CD4-positive, alpha-beta T cell treated with Interleukin-4 for 4 hours (primary cell): ENCODE measurements around the gene VGF.
"Not testable (repeated sequence)": the region's sequence is repeated elsewhere in the genome, so short reads cannot be mapped to it uniquely, and the experiment has no call there.

Experiments used
- DNase-seq: peaks from one replicate; pipeline ENCODE4 v3.0.0-alpha.2; 2020

The VGF gene

DNA sequence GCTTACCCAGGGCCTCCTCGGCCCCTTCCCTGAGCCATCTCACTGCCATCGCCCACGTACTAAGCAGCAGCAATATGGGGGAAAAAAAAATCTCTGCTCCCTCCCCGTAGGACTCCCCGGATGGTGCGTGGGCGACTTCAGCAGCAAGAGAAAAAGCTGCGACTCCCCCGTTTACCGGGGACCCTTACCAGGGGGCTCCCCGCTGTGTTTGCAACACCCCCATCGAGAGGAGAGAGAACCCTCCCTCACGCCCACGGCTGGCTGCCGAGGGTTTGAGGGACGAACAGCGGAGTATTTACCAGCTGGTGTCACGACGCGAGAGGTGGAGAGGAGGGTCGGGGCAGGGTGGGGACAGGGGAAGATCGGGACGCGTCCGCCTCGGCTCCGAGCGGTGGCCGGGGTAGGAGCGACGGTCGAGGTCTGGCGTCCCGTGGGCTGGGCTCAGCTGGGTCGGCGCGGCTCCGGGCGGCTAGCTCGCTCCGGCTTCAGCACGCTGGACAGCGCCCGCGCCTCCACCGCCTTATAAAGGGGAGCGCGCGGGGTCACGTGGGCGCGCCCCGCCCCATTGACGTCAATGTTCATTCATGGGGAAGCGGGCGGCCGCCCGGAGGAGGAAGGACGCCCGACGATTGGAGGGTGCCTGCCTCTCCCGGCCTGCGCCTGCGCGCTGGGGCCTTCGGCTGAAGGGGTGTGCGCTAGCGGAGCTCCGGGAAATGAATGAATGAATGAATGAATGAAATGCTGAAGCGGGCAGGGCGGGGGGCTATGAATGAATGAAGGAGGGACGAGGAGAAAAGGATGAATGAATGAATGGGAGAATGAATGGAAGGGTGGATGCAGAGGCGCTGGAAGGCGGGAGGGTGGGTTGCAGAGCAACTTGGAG, at the start of gene VGF:
TSS of gene VGF (minus strand) at position 495 of the 883 bp plus-strand sequence. CDS start 726 bp downstream, outside the sequence.
- peak; percentile 90 for DNase-seq

DNA sequence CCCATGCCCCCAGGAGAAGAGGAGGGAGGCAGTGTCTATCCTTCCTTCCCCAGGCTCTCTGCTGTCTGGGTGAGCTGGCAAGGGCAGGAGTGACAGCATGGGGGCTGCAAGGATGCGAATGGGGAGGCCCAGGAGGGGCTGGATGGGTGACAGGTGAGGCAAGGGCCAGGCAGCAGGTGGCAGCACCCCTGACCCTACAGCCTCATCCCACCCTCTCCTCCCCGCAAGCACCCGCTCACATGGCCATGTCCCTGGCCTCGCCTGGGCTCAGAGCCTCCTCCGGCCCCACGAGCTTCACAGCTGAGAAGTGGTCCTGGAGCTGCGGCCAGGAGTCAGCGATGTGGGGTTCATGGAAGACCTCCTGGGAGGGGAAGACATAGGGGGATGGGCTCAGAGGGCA, 46.6 kb upstream of the VGF start:
- DNase-seq: no peak

DNA sequence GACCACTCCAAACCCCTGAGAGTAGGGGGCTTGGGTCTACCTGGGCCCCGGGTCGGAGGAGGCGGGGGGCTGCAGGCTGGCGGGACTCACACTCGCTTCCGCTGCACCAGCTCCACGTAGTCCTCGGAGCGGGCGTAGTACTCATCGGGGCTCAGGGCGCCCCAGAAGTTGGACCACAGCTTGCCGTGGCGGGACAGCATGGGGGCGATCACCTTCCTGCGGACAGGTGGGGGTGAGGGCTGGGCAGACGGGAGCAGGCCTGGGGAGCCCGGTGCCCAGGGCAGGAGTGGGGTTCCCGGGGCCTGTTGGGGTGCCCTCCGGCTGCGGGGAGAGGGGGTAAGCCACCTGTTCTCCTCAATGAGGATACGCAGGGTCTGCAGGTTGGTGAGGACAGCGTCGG, 46.1 kb upstream of the VGF start:
- DNase-seq: no peak

- DNase-seq: no peak
Measured at GRCh38 chr7:101210143-101210542, 44.8 kb upstream of the VGF start.

DNA sequence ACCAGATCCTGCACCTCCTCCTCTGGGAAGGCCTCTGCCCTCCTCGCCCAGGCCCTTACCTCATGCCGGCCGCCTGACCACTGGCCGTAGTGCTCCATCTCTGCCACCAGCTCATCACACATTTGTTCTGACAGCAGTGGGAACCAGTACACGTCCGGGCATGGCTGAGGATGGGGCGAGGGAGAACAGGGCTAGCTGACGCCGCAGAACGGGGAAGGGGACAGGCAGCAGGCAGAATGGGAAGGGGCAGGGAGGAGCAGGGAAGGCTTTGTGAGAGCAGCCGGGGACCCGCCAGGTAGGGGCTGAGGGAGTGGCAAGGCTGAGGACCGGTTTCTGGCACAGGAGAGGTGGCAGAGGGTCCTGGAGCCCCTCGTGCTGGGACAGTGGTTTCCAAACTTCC, 43.4 kb upstream of the VGF start:
- DNase-seq: no peak

DNA sequence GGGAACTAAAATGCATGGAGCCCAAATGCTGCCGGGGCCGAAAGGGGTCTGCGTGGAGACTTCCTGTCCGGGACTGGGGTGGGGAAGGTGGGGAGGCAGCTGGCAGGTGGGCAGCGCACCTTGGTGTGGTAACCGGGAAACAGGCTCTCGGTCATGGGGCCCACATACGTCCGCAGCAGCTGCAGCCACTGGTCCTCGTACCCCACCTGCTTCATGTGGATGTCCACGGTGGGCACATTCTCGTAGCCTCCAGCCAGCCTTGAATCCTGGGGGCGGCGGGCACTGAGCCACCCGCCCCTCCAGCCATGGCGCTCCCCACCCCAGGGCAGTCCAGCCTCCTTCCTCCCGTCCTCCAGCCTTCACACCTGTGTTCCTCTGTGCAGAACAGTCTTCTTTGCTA, 42.1 kb upstream of the VGF start:
- DNase-seq: no peak

DNA sequence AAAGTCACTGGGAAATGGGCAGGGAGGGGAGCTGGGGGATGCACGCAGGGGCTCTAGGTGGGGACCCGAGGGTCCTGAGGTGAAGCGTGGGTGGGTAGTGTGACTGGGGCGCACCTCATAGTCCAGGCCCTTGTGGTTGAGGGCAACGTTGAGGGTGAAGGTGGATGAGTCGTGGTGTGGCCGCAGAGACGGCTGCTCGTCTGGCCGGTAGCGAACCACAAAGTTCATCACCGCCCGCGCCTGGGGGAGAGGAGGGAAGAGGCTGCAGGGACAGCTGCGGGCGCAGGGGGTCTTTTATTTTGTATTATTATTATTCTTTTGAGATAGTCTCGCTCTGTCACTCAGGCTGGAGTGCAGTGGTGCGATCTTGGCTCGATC, 41.3 kb upstream of the VGF start:
- DNase-seq: no peak

GRCh38 chr7:101205901-101206664, 40.7 kb upstream of the VGF start:
- DNase-seq: no peak

DNA sequence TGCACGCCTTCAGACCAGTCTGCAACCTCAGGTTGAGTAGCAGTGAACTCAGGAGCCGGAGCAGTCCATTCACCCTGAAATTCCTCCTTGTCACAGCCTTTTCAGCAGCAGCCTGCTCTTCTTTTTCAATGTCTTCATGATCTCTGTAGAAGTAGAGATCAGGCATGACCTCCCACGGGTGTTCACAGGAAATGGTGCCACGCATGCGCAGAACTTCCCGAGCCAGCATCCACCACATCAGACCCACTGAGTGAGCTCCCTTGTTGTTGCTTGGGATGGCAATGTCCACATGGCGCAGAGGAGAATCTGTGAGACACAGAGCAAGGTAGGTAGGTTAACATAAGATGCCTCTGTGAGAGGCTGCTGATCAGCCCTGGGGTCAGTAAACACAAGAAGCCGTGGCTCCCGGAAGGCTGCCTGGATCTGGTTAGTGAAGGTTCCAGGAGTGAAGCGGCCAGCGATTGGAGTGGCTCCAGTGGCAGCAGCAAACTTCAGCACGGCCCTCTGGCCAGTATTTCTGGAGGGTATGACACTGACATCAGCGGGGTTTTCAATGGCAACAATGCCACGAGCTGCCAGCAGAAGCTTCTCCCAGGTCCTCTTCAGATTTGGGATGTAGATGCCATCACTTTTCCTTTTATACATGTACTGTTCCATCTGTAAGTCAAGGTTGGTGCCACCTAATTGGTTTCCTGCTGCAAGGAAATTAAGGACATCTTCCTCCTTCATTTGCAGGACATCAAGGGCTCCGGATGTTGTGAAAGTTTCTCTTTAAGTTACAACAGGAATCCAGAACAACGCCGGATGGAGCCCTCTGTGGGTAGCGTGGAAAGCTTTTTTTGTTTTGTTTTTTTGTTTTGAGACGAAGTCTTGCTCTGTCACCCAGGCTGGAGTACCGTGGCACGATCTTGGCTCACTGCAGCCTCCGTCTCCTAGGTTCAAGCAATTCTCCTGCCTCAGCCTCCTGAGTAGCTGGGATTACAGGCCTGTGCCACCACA, 38.7 kb upstream of the VGF start:
- peak; percentile 43 for DNase-seq

GRCh38 chr7:101202603-101202918, 37.2 kb upstream of the VGF start:
- no peak for DNase-seq

- no peak for DNase-seq
Measured at GRCh38 chr7:101201695-101202602, 36.6 kb upstream of the VGF start.

DNA sequence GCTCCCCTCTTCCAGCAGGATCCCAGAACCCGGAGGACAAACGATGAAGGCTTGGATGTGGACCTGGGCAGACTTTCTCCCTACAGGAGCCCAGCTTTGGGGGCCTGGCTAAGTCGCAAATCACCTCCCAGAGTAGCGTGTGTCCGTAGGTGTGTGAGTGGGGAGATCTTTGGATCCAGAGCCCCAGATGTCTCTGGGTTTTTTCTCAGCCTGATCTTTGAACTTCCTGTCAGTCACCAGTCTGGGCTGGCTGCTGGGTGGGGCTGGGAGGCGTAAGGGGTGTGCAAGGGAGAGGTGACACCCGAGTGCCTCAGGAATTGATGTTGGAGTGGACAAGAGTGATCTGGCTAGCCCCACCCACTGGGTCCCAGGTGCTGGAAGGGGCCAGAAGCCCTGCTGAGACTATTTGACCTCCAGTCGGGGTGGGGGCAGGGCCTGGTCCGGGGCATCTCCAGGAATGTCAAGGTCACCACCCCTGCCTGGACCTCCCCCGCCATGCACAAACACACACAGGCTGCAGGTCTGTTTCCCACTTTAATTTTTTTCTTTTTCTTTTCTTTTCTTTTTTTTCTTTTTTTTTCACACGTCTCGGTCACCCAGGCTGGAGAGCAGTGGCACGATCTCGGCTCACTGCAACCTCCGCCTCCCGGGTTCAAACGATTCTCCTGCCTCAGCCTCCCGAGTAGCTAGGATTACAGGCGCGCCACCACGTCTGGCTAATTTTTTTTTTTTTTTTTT, 35.7 kb upstream of the VGF start, which contains the start of gene MOGAT3:
TSS of gene MOGAT3 (minus strand) at position 175 of the 738 bp plus-strand sequence. CDS start 182 bp downstream, outside the sequence.
- no peak for DNase-seq

GRCh38 chr7:101200504-101200861, 35.1 kb upstream of the VGF start:
- no peak for DNase-seq

GRCh38 chr7:101199522-101199921, 34.2 kb upstream of the VGF start:
- not testable (repeated sequence) for DNase-seq

DNA sequence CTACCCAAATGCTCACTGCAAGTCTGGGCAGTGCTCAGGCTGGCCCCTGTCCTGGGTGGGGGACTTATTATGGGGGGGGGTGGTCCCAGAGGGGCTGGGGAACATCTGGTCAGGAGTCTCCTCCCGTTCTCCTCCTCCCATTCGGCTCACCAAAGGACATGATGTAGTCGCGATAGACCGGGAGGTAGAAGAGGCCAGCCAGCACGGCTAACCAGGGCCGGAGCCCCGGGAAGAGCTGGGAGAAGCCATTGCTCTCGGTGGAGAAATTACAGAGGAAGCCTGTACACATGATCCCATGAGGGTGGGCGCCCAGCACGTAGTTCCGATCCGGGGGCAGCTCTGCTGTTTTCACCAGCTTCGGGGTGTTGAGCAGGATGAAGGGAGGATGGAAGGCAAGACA, 33.1 kb upstream of the VGF start:
- no peak for DNase-seq

- no peak for DNase-seq
Measured at GRCh38 chr7:101197991-101198390, 32.6 kb upstream of the VGF start.

DNA sequence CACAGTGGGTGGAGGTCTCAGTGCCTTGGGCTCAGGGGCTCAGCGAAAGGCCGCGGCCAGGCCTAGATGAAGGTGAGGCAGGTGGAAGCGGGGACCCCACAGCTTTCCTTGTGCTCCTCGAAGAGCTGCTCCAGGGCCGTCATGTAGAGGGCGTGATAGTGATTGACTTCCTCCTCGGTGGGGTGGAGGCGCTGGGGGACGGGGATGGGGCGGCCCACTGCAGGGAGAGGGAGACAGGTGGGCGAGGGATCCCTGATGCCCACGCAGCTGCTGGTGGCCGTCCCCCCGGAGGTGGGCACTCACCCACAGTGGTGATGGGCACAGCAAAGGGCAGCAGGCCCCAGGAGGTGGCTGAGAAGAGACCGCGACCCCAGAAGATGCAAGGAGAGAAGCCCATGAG, 30.5 kb upstream of the VGF start:
- no peak for DNase-seq

DNA sequence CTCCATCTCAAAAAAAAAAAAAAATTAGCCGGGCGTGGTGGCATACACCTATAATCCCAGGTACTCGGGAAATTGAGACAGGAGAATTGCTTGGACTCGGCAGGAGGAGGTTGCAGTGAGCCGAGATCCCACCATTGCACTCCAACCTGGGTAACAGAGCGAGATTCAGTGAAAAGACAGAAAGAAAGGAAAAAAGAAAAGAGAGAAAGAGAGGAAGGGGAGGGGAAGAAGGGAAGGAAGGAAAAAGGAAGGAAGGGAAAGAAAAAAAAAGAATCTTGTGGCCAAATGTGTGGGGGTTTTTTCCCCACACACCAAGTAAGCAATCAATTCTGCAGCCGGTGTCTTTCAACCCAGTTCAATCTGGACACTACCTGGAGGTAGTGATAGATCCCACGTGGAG, 23.7 kb upstream of the VGF start:
- no peak for DNase-seq

DNA sequence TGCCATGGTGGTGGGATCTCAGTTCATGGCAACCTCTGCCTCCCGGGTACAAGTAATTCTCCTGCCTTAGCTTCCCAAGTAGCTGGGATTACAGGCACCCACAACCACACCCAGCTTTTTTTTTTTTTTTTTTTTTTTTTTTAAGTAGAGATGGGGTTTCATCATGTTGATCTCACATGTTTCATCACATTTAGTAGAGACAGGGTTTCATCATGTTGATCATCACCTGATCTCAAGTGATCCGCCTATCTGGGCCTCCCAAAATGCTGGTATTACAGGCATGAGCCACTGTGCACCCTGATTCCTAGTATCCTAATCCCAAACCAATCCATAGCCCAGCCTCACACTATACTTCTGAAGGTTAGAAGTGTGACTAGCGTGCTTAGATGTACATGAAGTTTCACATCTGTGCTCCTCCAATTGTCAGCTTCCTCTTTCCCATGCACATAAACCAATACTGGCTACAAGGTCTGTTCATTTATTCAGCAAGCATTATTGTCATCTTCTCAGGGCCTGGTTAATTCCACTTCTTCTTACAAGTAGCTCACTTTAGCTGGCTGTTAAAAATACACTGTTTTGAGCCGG, 21.6 kb upstream of the VGF start:
- DNase-seq: no peak

DNA sequence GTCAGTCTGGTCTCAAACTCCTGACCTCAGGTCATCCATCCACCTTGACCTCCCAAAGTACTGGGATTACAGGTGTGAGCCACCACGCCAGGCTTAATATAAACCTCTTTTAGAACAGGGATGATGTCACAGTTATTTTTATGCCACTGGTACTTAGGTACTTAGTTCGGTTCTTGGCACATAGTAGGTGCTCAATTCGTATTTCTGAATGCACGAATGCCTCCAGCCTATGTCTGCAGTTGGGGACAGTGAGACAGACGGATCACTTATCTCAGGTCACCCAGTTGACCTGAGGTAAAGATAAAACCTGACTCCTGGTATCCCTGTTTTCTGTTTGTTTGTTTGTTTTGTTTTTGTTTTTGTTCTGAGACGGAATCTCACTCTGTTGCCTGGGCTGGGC, 20.8 kb upstream of the VGF start:
- DNase-seq: no peak
